T-helper 9 cell (primary cell): ENCODE data around the gene TP53I11.

Experiments
- DNase-seq: peaks from one replicate; pipeline ENCODE4 v3.0.0-alpha.2; 2020
- total RNA-seq, 2 donors: gene quantifications; one replicate each; lab custom pipeline; 2026; lab: John Stamatoyannopoulos, UW

TP53I11 gene, protein sequence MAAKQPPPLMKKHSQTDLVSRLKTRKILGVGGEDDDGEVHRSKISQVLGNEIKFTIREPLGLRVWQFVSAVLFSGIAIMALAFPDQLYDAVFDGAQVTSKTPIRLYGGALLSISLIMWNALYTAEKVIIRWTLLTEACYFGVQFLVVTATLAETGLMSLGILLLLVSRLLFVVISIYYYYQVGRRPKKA
- 2.2 to 6.4 reads per million in 2 donors for total RNA-seq

DNA sequence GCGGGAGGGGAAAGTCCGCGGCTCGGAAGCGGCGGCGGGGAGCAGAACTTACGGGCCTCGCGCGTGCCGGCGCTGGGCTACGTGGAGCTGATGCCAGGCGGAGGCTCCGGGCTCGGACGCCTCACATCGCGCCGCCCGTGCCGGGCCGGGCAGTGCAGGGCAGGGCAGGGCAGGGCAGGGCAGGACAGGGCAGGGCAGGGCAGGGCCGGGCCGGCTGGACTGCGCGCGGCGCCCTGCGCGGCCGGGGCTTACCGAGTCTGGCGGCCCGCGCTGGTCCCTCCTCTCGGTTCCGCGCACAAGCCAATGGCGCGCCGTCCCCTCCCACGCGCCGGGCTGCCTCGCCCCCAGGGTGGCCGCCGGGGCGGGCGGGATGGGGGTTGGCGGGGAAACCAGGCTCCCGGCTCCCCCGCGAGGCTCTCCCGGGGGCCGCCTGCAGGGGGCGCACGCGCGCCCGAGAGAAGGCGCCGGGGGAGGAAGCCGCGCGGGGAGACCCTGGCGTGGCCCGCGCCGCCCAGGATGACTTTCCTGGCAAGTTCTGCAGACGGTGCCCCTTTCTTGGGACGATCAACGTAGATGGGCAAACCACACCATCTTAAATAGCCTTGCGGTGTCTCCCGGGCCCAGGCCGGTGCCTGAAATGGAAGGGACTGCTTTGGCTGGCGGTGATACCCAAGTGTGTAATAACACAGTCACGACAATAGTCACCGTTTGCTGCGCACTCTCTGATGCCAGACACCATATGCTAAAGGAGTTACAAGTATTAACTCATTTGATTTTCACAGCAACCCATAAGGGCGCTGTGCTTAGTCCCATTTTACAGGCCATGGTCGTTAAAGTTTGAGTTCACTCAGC is at the start of gene TP53I11:
TSS of gene TP53I11 (minus strand) at position 259 of the 852 bp plus-strand sequence. CDS start 12,548 bp downstream, outside the sequence.
- DNase-seq: peak; percentile 44

DNA sequence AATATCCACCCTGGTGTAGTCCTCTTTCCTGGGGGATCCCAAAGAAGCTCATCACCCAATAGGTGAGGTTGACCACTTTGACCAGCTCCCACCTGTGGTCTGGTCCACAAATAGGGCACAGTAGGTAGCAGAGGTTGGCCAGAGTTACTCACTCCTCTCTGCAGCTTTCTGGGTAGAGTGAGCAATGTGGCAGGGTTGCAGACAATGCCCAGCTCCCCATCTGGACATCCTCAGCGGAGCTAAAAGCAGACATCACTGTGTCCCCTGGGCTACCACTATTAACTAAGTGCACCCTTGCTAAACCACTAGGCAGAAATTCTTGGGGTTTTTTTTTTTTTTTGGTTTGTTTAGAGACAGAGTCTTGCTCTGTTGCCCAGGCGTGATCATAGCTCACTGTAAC is 48.4 kb upstream of the TP53I11 start:
- no peak for DNase-seq

- DNase-seq: no peak
Observed at GRCh38 chr11:44998051-44998450, 47.4 kb upstream of the TP53I11 start.

DNA sequence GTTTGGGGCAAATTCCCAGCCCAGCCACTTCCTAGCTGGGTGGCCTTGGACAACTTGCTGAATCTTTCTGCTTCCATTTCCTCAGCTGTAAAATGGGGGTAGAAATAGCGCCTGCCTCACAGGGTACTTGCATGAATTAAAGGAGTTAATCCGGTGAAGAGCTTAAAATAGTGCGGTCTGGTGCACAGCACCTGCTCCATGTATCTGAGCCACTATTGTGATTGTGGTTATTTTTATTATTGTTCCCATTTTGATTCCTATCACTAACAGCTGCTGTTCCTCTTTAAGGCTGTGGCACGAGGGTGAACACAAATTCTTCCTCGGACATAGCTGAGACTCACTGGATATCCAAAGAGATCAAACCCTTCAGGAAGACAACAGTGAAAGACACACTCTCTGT is 46.9 kb upstream of the TP53I11 start:
- no peak for DNase-seq

- no peak for DNase-seq
Observed at GRCh38 chr11:44994753-44995152, 44.1 kb upstream of the TP53I11 start.

DNA sequence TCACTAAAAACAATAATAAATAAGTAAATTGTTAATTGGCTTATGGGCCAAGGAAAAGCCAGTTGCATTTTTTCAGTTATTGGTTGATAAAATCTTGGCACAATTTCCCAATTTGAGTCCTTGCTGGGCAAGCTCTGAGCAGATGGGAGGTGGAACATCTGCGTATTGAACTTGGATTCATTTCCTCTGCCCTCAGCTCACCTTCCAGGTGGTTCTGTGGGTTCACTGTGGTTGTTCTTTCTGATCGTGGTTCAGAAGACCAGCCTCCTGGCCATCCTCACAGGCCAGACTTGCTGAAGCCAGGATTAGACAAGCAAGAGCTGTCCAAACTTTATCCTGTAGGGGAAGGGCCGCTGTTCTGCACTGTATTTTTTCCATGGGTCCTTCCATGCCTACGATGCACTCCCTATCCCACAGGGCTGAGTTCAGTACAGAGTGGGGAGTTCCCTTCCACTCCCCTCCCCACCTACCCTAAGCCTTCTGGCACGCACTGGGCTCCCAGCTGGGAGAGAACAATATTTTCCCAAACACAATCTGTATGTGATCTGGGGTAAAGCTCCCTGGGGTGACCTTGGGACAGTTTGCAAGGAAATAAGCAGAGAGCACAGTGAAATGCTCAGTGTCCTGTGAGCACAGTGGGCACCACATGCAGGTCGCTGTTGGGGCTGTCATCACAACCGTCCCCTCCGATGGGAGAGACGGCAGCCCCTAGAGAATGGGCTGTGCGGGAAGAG is 43.5 kb upstream of the TP53I11 start:
- DNase-seq: no peak

DNA sequence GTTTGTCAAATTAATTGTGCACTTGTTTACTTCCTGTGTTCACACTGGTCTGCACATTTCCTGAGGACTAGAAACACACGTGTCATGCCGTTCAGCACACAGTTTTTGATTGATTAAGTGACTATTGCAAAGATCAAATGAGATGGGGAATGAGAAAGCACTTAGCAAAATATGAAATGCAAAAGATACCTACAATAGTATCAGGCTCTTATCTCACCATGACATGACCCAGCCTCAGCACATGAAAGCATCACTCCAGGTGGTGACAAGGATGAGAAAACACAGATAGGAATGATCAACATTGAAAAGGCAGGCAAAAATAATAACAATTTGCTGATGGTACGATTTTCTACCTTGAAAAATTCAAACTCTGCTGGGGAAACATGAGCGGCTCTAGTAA is 42.1 kb upstream of the TP53I11 start:
- no peak for DNase-seq

- DNase-seq: no peak
Observed at GRCh38 chr11:44992181-44992582, 41.5 kb upstream of the TP53I11 start.

GRCh38 chr11:44990665-44991064 is 40.0 kb upstream of the TP53I11 start:
- DNase-seq: no peak

GRCh38 chr11:44989831-44990566 is 39.3 kb upstream of the TP53I11 start:
- no peak for DNase-seq

DNA sequence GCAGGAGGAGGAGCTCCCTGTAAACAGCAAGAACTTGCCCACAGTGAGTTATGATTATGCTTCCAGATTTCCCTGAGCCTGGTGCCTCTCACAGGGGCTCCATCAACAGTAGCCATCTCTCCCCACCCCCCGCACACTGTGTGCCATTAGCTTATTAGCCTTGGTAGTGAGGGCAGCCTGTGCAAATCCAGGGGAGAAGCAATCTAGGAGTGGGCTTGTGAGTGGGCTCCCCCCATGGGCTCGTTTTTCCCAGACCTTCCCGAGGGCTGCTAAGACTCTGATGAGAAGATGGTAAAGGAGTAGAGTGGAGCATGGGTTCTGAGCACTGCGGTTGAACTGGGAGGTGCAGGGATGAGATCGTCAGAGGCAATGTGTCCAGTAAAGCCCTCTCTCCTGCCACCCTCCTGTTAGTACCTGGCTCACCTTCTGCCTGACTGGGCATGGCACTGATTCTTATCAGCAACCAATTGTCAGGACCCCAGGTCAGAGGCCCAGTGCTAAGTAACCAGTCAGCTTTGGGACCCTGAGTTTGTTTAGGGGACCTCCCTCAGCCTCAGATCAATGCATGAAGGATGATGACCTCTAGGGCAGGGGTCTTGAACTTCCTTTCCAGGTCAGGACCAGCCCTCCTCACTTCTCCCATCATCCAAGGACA is 38.4 kb upstream of the TP53I11 start:
- no peak for DNase-seq

DNA sequence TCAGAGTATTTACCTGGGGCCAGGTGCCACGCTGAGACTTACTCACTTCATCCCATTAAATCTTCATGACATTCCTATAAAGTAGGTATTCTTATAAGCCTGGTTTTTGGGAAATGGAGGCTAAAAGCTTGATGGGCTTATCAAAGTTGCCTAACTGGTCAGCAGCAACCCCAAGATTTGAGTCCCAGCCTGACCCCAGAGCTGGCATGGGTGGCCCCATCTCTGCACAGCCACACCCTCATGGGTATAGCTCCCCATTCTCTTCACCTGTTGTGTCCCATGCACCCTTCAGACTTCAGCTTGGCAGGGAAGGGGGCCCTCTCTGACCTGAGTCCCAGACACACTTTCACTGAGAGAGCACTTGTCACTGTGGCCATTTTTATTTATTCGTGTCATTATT is 37.4 kb upstream of the TP53I11 start:
- DNase-seq: no peak

- no peak for DNase-seq
Observed at GRCh38 chr11:44987506-44987905, 36.8 kb upstream of the TP53I11 start.

DNA sequence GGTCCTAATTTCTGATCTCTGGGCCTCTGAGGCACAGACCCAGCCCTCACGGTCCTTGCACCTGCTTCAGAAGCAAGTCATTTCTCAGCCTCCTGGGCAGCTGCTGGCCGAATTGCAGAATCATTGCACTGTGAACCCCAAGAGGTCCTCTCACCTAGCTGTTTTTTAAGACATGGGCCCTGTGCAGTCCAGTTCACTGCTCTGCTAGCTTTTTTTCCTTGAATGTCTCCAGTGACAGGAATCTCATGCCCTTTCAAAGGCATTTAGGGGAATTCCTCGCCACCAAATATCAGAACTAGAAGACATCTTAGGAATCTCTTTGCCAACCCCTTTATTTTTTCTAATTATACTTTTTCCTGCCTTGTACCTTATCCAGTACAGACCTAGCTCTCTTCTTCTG is 35.6 kb upstream of the TP53I11 start:
- DNase-seq: no peak

- DNase-seq: no peak
Observed at GRCh38 chr11:44985721-44986120, 35.0 kb upstream of the TP53I11 start.

- no peak for DNase-seq
Observed at GRCh38 chr11:44983786-44984185, 33.1 kb upstream of the TP53I11 start.

DNA sequence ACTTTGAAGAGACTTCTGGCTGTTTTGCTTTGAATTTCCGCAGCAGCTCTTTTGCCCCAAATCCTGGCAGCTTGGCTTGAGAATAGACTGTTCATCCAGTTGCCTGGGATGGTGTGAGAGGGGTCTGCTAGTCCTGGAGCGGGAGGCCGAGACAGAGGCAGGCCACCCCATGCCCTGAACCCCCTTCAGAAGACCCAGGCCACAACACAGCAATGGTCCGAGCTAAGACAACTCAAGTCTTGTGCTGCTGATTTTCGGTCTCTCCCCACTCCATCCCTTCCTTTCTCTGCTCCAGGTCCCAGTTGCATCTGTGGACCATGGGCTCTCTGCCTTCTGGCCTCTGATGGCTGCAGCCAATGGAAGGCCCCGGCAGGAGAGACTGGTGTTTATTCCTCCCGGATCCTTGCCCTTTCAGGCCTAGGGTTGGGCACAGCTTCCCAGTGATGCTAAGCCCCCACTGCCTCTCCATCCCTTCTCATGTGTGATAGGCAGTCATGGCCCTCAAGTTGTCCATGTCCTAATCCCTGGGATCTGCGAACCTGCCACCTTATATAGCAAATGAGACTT is 31.9 kb upstream of the TP53I11 start:
- no peak for DNase-seq

DNA sequence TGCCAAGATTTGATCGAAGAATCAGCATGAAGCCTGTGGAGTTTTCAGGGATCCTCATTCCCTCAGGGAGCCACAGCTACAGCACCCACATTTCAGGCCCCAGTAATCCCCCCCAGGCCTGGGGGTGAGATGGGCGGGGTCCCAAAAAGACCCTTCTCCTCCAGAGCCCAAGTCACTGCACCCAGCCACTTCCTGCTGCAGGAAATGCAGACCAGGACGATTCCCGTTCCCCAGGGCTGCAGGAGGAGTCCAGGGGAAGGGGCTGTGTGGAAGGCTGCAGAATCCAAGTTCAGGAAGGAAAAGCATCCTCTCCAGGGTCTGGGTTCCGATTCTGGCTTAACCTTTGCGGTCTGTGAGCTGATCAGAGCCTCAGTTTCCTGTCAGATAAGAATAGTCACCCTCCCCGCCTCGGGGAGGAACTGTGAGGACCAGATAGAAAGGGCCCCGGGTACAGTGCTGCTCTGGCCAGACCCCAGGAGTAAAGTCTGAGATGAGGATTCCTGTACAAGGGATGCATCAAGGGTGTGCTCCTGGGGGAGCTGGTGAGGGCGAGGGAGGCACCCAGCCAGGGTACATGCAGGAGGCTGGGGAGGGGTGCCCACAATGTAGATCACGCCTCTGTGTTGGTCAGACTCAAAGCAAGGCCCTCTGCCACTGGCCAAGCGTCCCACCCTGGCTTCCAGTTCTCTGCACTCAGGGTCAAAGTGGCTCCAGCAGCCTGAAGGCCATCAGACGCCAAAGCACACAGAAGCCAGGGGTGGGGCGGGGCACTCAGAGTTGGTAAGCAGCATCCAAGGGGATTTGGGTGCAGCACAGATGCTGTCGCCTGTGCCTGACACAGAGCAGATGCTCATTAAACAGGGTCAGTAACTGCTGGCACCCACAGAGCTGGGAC is 30.1 kb upstream of the TP53I11 start:
- DNase-seq: no peak

DNA sequence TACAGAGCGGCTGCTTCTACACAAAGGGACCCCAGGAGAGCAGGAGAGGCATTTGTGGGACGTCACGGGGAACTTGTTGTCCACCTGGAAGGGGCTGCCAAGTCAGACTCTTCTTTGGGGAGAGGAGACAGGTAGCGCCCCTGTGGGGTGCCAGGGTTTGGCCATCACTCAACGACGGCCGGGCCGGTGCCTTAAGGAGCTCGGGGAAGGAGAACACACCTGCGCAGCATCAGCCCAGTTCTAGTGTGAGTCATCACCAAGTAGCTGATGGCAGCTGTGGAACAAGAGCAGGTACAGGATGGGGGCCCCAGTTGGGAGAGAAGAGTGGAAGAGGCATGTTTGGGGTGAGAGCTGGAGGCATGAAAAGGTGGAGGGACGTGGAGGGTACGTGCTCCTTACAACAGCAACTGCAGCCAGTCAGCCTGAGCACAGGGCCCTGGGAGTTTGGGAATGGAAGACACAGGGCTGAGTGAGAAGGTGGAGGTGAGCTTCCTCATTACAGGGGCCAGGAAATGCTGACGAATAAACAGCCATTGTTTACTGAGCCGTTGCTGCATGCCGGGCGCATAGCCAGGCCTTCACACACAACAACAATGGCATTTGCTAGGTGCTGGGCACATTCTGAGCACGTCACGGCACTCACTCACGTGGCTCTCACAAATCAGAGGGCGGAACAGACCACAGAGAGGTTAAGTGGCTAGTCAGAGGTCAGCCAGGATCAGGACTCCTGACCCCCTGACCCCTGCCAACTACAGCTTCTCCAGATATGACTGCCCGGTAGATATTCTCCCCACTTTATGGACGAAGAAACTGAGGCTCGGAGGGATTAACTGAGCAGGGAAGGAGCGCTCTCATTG is 29.1 kb upstream of the TP53I11 start:
- DNase-seq: no peak

DNA sequence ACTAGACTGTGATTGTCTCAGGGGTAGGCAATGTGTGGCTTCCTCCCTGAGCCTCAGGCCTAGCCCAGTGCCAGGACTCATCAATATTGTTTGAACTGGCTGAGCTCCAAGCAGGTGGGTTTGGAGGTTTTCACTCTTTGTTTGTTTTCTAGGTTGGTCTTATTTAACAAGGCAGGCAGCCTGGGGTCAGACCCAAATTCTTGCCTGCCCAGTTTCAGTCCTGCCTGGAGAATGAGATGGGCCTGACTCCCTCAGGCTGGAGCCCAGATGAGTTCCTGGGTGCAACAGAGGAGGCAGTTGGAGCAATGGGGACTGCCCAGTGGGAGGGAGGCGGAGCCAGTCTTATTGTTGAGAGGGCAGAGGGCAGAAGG is 28.3 kb upstream of the TP53I11 start:
- no peak for DNase-seq
